Smooth muscle cell (in vitro differentiated cells): Measurements from ENCODE around the gene STAG1. TPM values are rescaled to one million over a fixed set of nuclear protein-coding genes. Genes with fewer than 3 reads are reported as not detected.

ENCODE experiments used
- DNase-seq: peaks from one replicate; lab custom pipeline; 2025; ENCODE audit not compliant: unreplicated experiment; lab: John Stamatoyannopoulos, UW
- H2AFZ ChIP-seq: fragments of 200-600 bp; sonication (generic); 2 replicates; pipeline ENCODE4 v1.6.0; 2016; ENCODE audit warnings: antibody characterized with exemption, low read depth, mild to moderate bottlenecking
- H3F3A ChIP-seq: fragments of 200-600 bp; sonication (generic); 2 replicates; pipeline ENCODE4 v1.6.0; 2017; ENCODE audit warnings: antibody characterized with exemption, low read depth
- H3K27ac ChIP-seq: fragments of 200-600 bp; sonication (generic); 2 replicates; pipeline ENCODE4 v1.5.1; 2016; ENCODE audit warnings: low read depth, mild to moderate bottlenecking
- H3K27me3 ChIP-seq: fragments of 200-600 bp; sonication (generic); 2 replicates; pipeline ENCODE4 v1.6.1; 2016; ENCODE audit warnings: low read depth, mild to moderate bottlenecking
- H3K36me3 ChIP-seq: fragments of 200-600 bp; sonication (generic); 2 replicates; pipeline ENCODE4 v1.5.1; 2016; ENCODE audit warnings: low read depth
- H3K4me1 ChIP-seq: fragments of 200-600 bp; sonication (generic); 2 replicates; pipeline ENCODE4 v1.5.1; 2016; ENCODE audit warnings: low read depth
- H3K4me2 ChIP-seq: fragments of 200-600 bp; sonication (generic); 2 replicates; pipeline ENCODE4 v1.6.0; 2016; ENCODE audit warnings: mild to moderate bottlenecking
- H3K4me3 ChIP-seq: fragments of 200-600 bp; sonication (generic); 2 replicates; pipeline ENCODE4 v1.5.1; 2016; ENCODE audit warnings: mild to moderate bottlenecking
- H3K79me2 ChIP-seq: fragments of 200-600 bp; sonication (generic); 2 replicates; pipeline ENCODE4 v1.6.0; 2016; ENCODE audit warnings: low read depth, mild to moderate bottlenecking
- H3K9ac ChIP-seq: fragments of 200-600 bp; sonication (generic); 2 replicates; pipeline ENCODE4 v1.6.0; 2016; ENCODE audit warnings: low read depth
- H3K9me3 ChIP-seq: fragments of 200-600 bp; sonication (generic); replicated peaks from 2 replicates; pipeline ENCODE4 v1.5.1; 2016; ENCODE audit warnings: low read depth
- H4K20me1 ChIP-seq: fragments of 200-600 bp; sonication (generic); 2 replicates; pipeline ENCODE4 v1.6.0; 2016; ENCODE audit warnings: low read depth
- CTCF ChIP-seq: fragments of 200-600 bp; sonication (generic); IDR thresholded peaks from 2 replicates; pipeline ENCODE4 v1.5.1; 2017; ENCODE audit warnings: borderline replicate concordance, mild to moderate bottlenecking, antibody characterized with exemption; ENCODE audit not compliant: insufficient read depth, poor library complexity, severe bottlenecking
- WGBS: methylation state at CpG from one replicate; pipeline ENCODE4 v1.1.7; 2016; ENCODE audit warnings: low lambda C conversion rate; 5-methylcytosine and 5-hydroxymethylcytosine counted together
- polyA plus RNA-seq: library from polyadenylated mRNA; unstranded; fragments of >200 nt; fragmentation: Nextera tagmentation; extraction: Ambion mirVana; gene quantifications from 2 replicates; pipeline ENCODE4 v1.2.1, GENCODE V29; 2016
- total RNA-seq: library from RNA; depleted of rRNA; stranded (reverse); fragments of >200 nt; gene quantifications from 2 replicates; pipeline ENCODE4 v1.2.3, GENCODE V29; 2014

Gene STAG1
- total and polyA plus RNA-seq, 2 experiments from 2014 or later = 14.6 to 29.5 TPM

DNA sequence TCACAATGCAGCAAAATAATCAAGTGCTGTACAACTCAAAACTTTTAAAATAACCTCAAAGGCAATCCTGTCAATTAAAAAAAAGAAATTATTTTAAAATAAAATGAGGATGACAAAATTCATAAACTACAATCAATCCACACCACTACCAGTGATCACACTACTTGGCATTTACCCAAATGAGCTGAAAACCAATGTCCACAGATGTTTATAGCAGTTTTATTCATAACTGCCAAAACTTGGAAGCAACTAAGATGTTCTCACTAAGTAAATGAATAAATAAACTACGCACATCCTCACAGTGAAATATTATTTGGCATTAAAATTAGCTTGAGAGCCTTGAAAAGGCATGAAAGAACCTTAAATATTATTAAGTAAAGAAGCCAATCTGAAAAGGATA, 121.3 kb downstream of the STAG1 start:
- H4K20me1 ChIP-seq = peaks cover 60% of the 10 kb centered on the region
- no peak overlapping the region for H2AFZ ChIP-seq
- no peaks in the 10 kb centered on the region for H3K27me3 ChIP-seq
- H3K36me3 ChIP-seq = peaks cover 3% of the 10 kb centered on the region
- H3K4me2 ChIP-seq = no peak overlapping the region
- no peaks in the 10 kb centered on the region for H3K9me3 ChIP-seq
- H3K9ac ChIP-seq = no peak overlapping the region
- 97% methylated on average over 1 of the region's 1 CpG for WGBS
- no peaks in the 10 kb centered on the region for H3K4me1 ChIP-seq
- no peak for DNase-seq
- H3F3A ChIP-seq = no peaks in the 10 kb centered on the region
- H3K4me3 ChIP-seq = no peak overlapping the region
- H3K27ac ChIP-seq = no peak overlapping the region
- peaks cover 74% of the 10 kb centered on the region for H3K79me2 ChIP-seq
- TF ChIP-seq CTCF = no peak

DNA sequence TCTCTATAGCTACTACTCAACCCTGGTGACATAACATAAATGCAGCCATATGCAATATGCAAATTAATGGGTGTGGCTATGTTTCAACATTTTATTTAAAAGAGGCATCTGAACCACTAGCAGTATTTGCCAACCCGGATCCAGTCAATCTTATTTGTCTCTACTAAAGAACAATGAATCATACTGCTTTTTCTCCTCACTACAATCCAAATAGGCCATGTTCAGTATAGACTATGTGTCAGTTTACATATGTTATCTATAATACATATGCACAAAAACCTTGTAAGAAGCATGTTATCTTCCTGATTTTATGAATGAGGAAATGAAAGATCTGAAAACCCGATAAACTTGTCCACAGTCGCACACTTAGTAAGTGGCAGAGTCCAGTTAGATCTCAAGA, 125.7 kb downstream of the STAG1 start:
- H3K4me3 ChIP-seq = no peak overlapping the region
- no peaks in the 10 kb centered on the region for H3K27me3 ChIP-seq
- no peak overlapping the region for H3K9ac ChIP-seq
- H3K4me1 ChIP-seq = no peaks in the 10 kb centered on the region
- peaks cover 3% of the 10 kb centered on the region for H3K36me3 ChIP-seq
- no peaks in the 10 kb centered on the region for H3K9me3 ChIP-seq
- H4K20me1 ChIP-seq = peaks cover 48% of the 10 kb centered on the region
- no peak overlapping the region for H2AFZ ChIP-seq
- peaks cover 59% of the 10 kb centered on the region for H3K79me2 ChIP-seq
- H3K27ac ChIP-seq = no peak overlapping the region
- no peak for DNase-seq
- no peaks in the 10 kb centered on the region for H3F3A ChIP-seq
- 95% methylated on average over 3 of the region's 3 CpGs for WGBS
- no peak overlapping the region for H3K4me2 ChIP-seq
- no peak for TF ChIP-seq CTCF

DNA sequence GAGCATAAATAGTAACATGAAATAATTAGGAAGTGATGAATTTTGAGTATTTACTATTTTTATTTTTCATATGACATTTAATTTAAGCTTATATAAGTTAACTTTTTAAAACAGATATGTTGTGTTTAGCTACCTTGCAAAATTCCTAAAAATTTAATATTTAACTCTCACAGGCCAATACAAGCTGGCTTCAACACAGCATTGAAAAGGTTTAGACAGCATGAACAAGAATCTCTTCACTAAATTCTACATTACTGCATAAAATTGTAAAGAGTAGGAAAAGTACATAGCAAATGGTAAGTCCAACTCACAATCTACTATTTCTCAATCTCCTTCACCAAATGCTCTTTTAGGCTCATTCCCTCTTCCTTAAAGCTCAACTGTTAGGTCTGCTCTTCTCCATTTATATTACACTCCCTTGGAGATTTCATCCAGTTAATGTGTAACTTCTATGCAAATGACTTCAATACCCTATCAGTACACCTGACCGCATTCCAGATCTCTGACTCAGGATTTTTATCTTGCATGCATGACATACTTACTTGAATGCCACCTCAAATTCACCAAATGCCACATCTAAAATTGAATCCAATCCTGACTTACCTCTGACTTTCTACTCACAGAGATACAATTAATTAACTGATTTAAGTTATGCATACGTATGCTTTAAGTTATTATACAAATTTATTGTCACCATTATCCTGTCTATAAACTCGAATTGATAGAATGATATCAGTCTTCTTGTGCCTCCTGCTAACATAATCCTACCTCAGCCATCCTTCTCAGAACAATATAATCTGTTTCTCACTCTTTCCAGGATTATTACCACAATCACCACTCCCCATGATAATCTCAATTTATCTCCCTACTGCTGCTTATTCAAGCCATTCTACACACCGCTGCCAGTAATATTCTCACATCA, 127.0 kb downstream of the STAG1 start:
- H2AFZ ChIP-seq = no peak overlapping the region
- peaks cover 40% of the 10 kb centered on the region for H4K20me1 ChIP-seq
- WGBS = 94% methylated on average over 4 of the region's 4 CpGs
- TF ChIP-seq CTCF = no peak
- H3F3A ChIP-seq = no peaks in the 10 kb centered on the region
- H3K27ac ChIP-seq = no peak overlapping the region
- no peaks in the 10 kb centered on the region for H3K27me3 ChIP-seq
- peaks cover 46% of the 10 kb centered on the region for H3K79me2 ChIP-seq
- H3K4me2 ChIP-seq = no peak overlapping the region
- no peak overlapping the region for H3K4me3 ChIP-seq
- peaks cover 3% of the 10 kb centered on the region for H3K36me3 ChIP-seq
- H3K9me3 ChIP-seq = no peaks in the 10 kb centered on the region
- no peaks in the 10 kb centered on the region for H3K4me1 ChIP-seq
- DNase-seq = no peak
- H3K9ac ChIP-seq = no peak overlapping the region
